HepG2 (cell line): Measurements from ENCODE around the gene CHTF8. TPM values are rescaled to one million over a fixed set of nuclear protein-coding genes. Genes with fewer than 3 reads are reported as not detected.

Source experiments
- FOXO1 ChIP-seq: sonication (generic); formaldehyde crosslinking; IDR thresholded peaks from 2 replicates; pipeline ENCODE4 v1.4.0; 2020; ENCODE audit warnings: missing genetic modification reagents
- HNF1B ChIP-seq: sonication (generic); formaldehyde crosslinking; IDR thresholded peaks from 2 replicates; pipeline ENCODE4 v1.5.1; 2020; ENCODE audit warnings: mild to moderate bottlenecking, moderate library complexity, missing genetic modification reagents
- MATR3 ChIP-seq: sonication (generic); formaldehyde crosslinking; IDR thresholded peaks from 2 replicates; pipeline ENCODE4 v1.4.0; 2020; ENCODE audit warnings: missing genetic modification reagents
- NFKB2 ChIP-seq: sonication (generic); formaldehyde crosslinking; IDR thresholded peaks from 2 replicates; pipeline ENCODE4 v1.4.0; 2020; ENCODE audit warnings: missing genetic modification reagents, borderline replicate concordance
- ZBTB39 ChIP-seq: sonication (generic); formaldehyde crosslinking; IDR thresholded peaks from 2 replicates; pipeline ENCODE4 v1.5.0; 2020; ENCODE audit warnings: missing genetic modification reagents
- ZHX1 ChIP-seq: sonication (generic); formaldehyde crosslinking; IDR thresholded peaks from 2 replicates; pipeline ENCODE4 v1.8.1; 2022; ENCODE audit warnings: low read depth, mild to moderate bottlenecking, missing genetic modification reagents
- ZNF232 ChIP-seq: sonication (generic); formaldehyde crosslinking; IDR thresholded peaks from 2 replicates; pipeline ENCODE4 v1.4.0; 2020; ENCODE audit warnings: missing genetic modification reagents, borderline replicate concordance
- ZNF674 ChIP-seq: sonication (generic); formaldehyde crosslinking; IDR thresholded peaks from 2 replicates; pipeline ENCODE4 v1.5.0; 2020; ENCODE audit warnings: low read depth, mild to moderate bottlenecking, missing genetic modification reagents
- ZNF710 ChIP-seq: sonication (generic); formaldehyde crosslinking; IDR thresholded peaks from 2 replicates; pipeline ENCODE4 v1.5.0; 2020; ENCODE audit warnings: mild to moderate bottlenecking, missing genetic modification reagents, borderline replicate concordance
- polyA plus RNA-seq, 8 experiments: library from polyadenylated mRNA; depleted of rRNA in 3 of 8; stranded (reverse) in 7 of 8; unstranded in 1 of 8; fragments of >200 nt; fragmentation: Illumina TruSeq in 4 of 8; extraction: Trizol in 4 of 8; gene quantifications; 2 replicates each; pipeline versions ENCODE4 v1.2.1 to v1.2.3, GENCODE V29; 2011 to 2016; ENCODE audit warnings: low read depth in 4 of 8, missing spikeins in 1 of 8, mixed read lengths in 1 of 8; ENCODE audit not compliant: insufficient read depth in 1 of 8
- total RNA-seq, 5 experiments: library from RNA; depleted of rRNA; stranded (reverse); fragments of >200 nt; fragmentation: Illumina TruSeq; extraction: Trizol; gene quantifications; 2 replicates each; pipeline ENCODE4 v1.2.3, GENCODE V29; 2016; ENCODE audit warnings: low read depth in 1 of 5

CHTF8 gene
- total and polyA plus RNA-seq, 2 of the 13 experiments (the other 11 are each of a cell fraction or from before 2014, with no cell fraction given), result 37.2 to 67.5 TPM

- TF ChIP-seq ZNF710 (CRISPR knock-in tag) (no peak), FOXO1 (CRISPR knock-in tag) (no peak), HNF1B (CRISPR knock-in tag) (no peak), ZNF674 (no peak), NFKB2 (CRISPR knock-in tag) (no peak), ZNF232 (no peak), ZBTB39 (no peak), ZHX1 (CRISPR knock-in tag) (no peak), MATR3 (CRISPR knock-in tag) (no peak)
Observed at GRCh38 chr16:69087161-69087581, 45.2 kb downstream of the CHTF8 start (continued).
